Activated CD8-positive, alpha-beta T cell treated with anti-CD3 and anti-CD28 coated beads, Interleukin-2, amount 10 ng/mL, durations not matched to agents 7 days and 5 days (primary cell): ENCODE measurements around the gene SLC25A6. TPM values are rescaled to one million over a fixed set of nuclear protein-coding genes. Genes with fewer than 3 reads are reported as not detected.
"Not testable (repeated sequence)": the region's sequence is repeated elsewhere in the genome, so short reads cannot be mapped to it uniquely, and the experiment has no call there.

Source experiments
- ATAC-seq: fragments of 150-1000 bp; cut with Tn5 transposase; one replicate; pipeline ENCODE4 v1.10.0; 2021; ENCODE audit warnings: moderate library complexity
- CTCF ChIA-PET: fragments of 350-600 bp; sonication (Branson Sonifier 250); formaldehyde crosslinking; loops from one replicate; lab custom pipeline; 2021; ENCODE audit warnings: antibody characterized with exemption; lab: Charles Lee
- POLR2A ChIA-PET: fragments of 350-600 bp; sonication (Branson Sonifier 250); formaldehyde crosslinking; loops from one replicate; lab custom pipeline; 2021; ENCODE audit warnings: antibody characterized with exemption; lab: Charles Lee
- DNase-seq: peaks from one replicate; pipeline ENCODE4 v3.0.0-alpha.2; 2020
- H3K27ac Mint-ChIP-seq: one replicate; pipeline ENCODE4 v1.8.0; 2021; ENCODE audit warnings: mild to moderate bottlenecking, mixed read lengths
- H3K27me3 Mint-ChIP-seq: one replicate; pipeline ENCODE4 v1.8.0; 2021; ENCODE audit warnings: low read depth, mixed read lengths
- H3K36me3 Mint-ChIP-seq: one replicate; pipeline ENCODE4 v1.8.0; 2021; ENCODE audit warnings: low read depth, mixed read lengths
- H3K4me1 Mint-ChIP-seq: one replicate; pipeline ENCODE4 v1.8.0; 2021; ENCODE audit warnings: low read depth, mixed read lengths
- H3K4me3 Mint-ChIP-seq: one replicate; pipeline ENCODE4 v1.8.0; 2021; ENCODE audit warnings: mild to moderate bottlenecking, mixed read lengths
- H3K9me3 Mint-ChIP-seq: one replicate; pipeline ENCODE4 v1.8.0; 2022; ENCODE audit warnings: mixed read lengths; ENCODE audit not compliant: insufficient read depth
- total RNA-seq, 2 experiments: library from RNA; stranded (reverse); gene quantifications; one replicate each; pipeline ENCODE4 v1.2.3, GENCODE V29; 2021

The SLC25A6 gene
- total RNA-seq, 2 experiments from 2014 or later: 273 to 293 TPM

GRCh38 chrX:1354036-1355019 is 37.6 kb downstream of the SLC25A6 start:
- Mint-ChIP-seq H3K27ac (no peak overlapping the region), H3K4me1 (peaks cover 12% of the 10 kb centered on the region), H3K9me3 (no peaks in the 10 kb centered on the region), H3K36me3 (peaks cover 19% of the 10 kb centered on the region), H3K27me3 (no peaks in the 10 kb centered on the region), H3K4me3 (no peak overlapping the region)
- no peak for DNase-seq
- POLR2A ChIA-PET: no interaction called here
- no peak for ATAC-seq
- CTCF ChIA-PET: no interaction called here

- H3K27ac Mint-ChIP-seq: no peak overlapping the region
- POLR2A ChIA-PET: no interaction called here
- ATAC-seq (no peak), DNase-seq (no peak)
- H3K36me3 Mint-ChIP-seq: peaks cover 6% of the 10 kb centered on the region
- CTCF ChIA-PET: no interaction called here
- no peak overlapping the region for H3K4me3 Mint-ChIP-seq
- H3K9me3 Mint-ChIP-seq: no peaks in the 10 kb centered on the region
- no peaks in the 10 kb centered on the region for H3K27me3 Mint-ChIP-seq
- H3K4me1 Mint-ChIP-seq: peaks cover 12% of the 10 kb centered on the region
Measured at GRCh38 chrX:1351981-1352714, 39.8 kb downstream of the SLC25A6 start.

- H3K27me3 Mint-ChIP-seq, ATAC-seq, H3K4me1 Mint-ChIP-seq, DNase-seq, H3K9me3 Mint-ChIP-seq, H3K27ac Mint-ChIP-seq, CTCF ChIA-PET, H3K4me3 Mint-ChIP-seq, POLR2A ChIA-PET, H3K36me3 Mint-ChIP-seq: not testable (repeated sequence)
Measured at GRCh38 chrX:1349606-1350005, 42.3 kb downstream of the SLC25A6 start.

GRCh38 chrX:1341545-1342184 is 50.2 kb downstream of the SLC25A6 start:
- H3K4me1 Mint-ChIP-seq: peaks cover 7% of the 10 kb centered on the region
- no peak overlapping the region for H3K4me3 Mint-ChIP-seq
- ATAC-seq (no peak), DNase-seq (no peak)
- CTCF ChIA-PET: no interaction called here
- H3K36me3 Mint-ChIP-seq: peaks cover 27% of the 10 kb centered on the region
- H3K9me3 Mint-ChIP-seq: peaks cover 4% of the 10 kb centered on the region
- POLR2A ChIA-PET: no interaction called here
- no peak overlapping the region for H3K27ac Mint-ChIP-seq
- peaks cover 7% of the 10 kb centered on the region for H3K27me3 Mint-ChIP-seq

- ATAC-seq (peak; percentile 53), DNase-seq (no peak)
- H3K4me1 Mint-ChIP-seq: peaks cover 27% of the 10 kb centered on the region
- peaks cover 11% of the 10 kb centered on the region for H3K27me3 Mint-ChIP-seq
- H3K4me3 Mint-ChIP-seq: peak overlapping the region; percentile 77
- ChIA-PET CTCF (no interaction called here), POLR2A (no interaction called here)
- H3K36me3 Mint-ChIP-seq: peaks cover 25% of the 10 kb centered on the region
- H3K9me3 Mint-ChIP-seq: peaks cover 4% of the 10 kb centered on the region
- peak overlapping the region; percentile 59 for H3K27ac Mint-ChIP-seq
Measured at GRCh38 chrX:1336948-1337779, 54.7 kb downstream of the SLC25A6 start.

GRCh38 chrX:1336331-1336943 is 55.5 kb downstream of the SLC25A6 start, which contains the start of gene IL3RA:
TSS of gene IL3RA (plus strand) at chrX:1336785. CDS start at chrX:1341766, 4,981 bp downstream.
- CTCF ChIA-PET: no interaction called here
- H3K9me3 Mint-ChIP-seq: peaks cover 4% of the 10 kb centered on the region

More at GRCh38 chrX:1336331-1336943, 55.5 kb downstream of the SLC25A6 start, which contains the start of gene IL3RA:
- Mint-ChIP-seq H3K27me3 (peaks cover 11% of the 10 kb centered on the region), H3K4me3 (peak within 1 kb of the TSS; percentile 77), H3K4me1 (peaks cover 27% of the 10 kb centered on the region), H3K36me3 (peaks cover 20% of the 10 kb centered on the region), H3K27ac (peak within 1 kb of the TSS; percentile 59)
- ATAC-seq (peak; percentile 59), DNase-seq (peak; percentile 35)
- POLR2A ChIA-PET: no interaction called here

Other genes starting within 250 kb of the SLC25A6 start
- gene CRLF2, start 179.5 kb downstream of the SLC25A6 start, total RNA-seq: 1 to 10 TPM; 1.1 to 1.4 TPM
- not detected for gene CSF2RA, start 123.3 kb downstream of the SLC25A6 start, total RNA-seq
- gene IL3RA, start 55.3 kb downstream of the SLC25A6 start, total RNA-seq: under 1 TPM; 0.60 to 0.61 TPM
- 10 to 100 TPM; 45.3 to 45.9 TPM for gene ASMTL, start 60.8 kb upstream of the SLC25A6 start, total RNA-seq
- gene P2RY8, start 145.1 kb upstream of the SLC25A6 start, total RNA-seq: 10 to 100 TPM; 62.9 to 65.5 TPM
- gene AKAP17A, start 199.5 kb upstream of the SLC25A6 start, total RNA-seq: 10 to 100 TPM; 62.5 to 66.4 TPM
- under 1 TPM in 1 of 2 experiments, not detected in 1; 0.29 TPM for gene ASMT, start 222.9 kb upstream of the SLC25A6 start, total RNA-seq